BJ (cell line): ENCODE data around the gene MLX. TPM values are rescaled to one million over a fixed set of nuclear protein-coding genes. Genes with fewer than 3 reads are reported as not detected.

Source experiments
- CTCF ChIA-PET: fragments of 350-600 bp; formaldehyde crosslinking; extraction: SDS; loops from one replicate; lab custom pipeline; 2021; ENCODE audit warnings: antibody characterized with exemption, inconsistent platforms; lab: Yijun Ruan, JAX
- POLR2A ChIA-PET: fragments of 300-600 bp; sonication (Branson Sonifier 250); formaldehyde crosslinking; extraction: SDS; loops from one replicate; lab custom pipeline; 2021; ENCODE audit warnings: antibody characterized with exemption; lab: Charles Lee
- DNase-seq: peaks from one replicate; pipeline ENCODE4 v3.0.0-alpha.2; 2011; ENCODE audit warnings: low read depth
- H3K27me3 ChIP-seq: 2 replicates; pipeline ENCODE4 v1.6.0; 2011; ENCODE audit warnings: low read length; ENCODE audit not compliant: control insufficient read depth, insufficient read depth
- H3K36me3 ChIP-seq: 2 replicates; pipeline ENCODE4 v1.5.1; 2011; ENCODE audit warnings: low read length; ENCODE audit not compliant: control insufficient read depth, insufficient read depth
- H3K4me3 ChIP-seq: 2 replicates; pipeline ENCODE4 v1.5.1; 2011; ENCODE audit warnings: low read depth, mild to moderate bottlenecking, control low read depth, low read length
- polyA plus RNA-seq: library from polyadenylated mRNA; depleted of rRNA; stranded (reverse); fragments of >200 nt; gene quantifications from 2 replicates; pipeline ENCODE4 v1.2.3, GENCODE V29; 2011
- TF ChIP-seq, protein P1 (sequence below): IDR thresholded peaks from 2 replicates; pipeline ENCODE4 v1.5.1; 2011; ENCODE audit warnings: low read depth, mild to moderate bottlenecking, control low read depth, inconsistent platforms, low read length, moderate library complexity; ENCODE audit not compliant: insufficient read depth

The MLX gene
- polyA plus RNA-seq, 1 experiment: 50.1 TPM

DNA sequence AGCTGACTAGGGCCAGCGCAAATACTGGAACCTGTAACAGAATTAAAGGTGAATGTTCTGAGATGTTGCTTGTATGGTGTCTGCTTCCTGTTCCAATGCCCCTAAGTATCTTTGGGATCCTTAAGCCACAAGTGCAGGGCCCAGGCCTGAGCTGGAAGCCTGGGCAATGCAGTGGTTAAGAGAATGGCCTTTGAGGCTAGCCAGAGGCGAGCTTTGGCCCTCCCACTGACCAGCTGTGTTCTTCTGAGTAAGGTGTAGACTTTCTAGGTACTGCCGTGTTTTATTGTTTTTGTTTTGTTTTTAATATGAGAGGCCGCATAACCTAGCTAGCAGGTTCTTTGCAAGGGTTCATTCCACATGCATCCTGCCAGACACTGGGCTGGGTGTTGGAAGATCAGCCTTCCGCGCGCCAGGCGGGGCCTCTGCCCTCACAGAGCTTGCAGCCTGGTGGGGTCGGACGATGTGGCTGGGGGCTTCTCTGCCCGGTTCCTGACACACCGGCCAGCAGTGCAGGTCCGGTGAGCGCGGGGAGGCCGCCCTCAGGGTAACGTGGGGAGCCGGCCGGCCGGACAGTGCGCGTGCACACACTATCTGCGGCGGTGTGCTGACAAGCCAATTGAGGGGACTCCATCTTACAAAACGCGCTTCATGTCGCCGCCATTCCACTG lies 551 bp upstream of the MLX start:
- ChIA-PET CTCF (interaction anchor here (0.7 to 1.0 kb wide), 2 partner anchors 12 kb away, joined by 3 to 4 read pairs; no protein-coding TSS in a partner anchor), POLR2A (no interaction called here)
- DNase-seq: no peak
- Histone ChIP-seq H3K4me3 (peak overlapping the region; percentile 97), H3K27me3 (no peaks in the 10 kb centered on the region), H3K36me3 (peaks cover 39% of the 10 kb centered on the region)
- TF ChIP-seq, protein P1, sequence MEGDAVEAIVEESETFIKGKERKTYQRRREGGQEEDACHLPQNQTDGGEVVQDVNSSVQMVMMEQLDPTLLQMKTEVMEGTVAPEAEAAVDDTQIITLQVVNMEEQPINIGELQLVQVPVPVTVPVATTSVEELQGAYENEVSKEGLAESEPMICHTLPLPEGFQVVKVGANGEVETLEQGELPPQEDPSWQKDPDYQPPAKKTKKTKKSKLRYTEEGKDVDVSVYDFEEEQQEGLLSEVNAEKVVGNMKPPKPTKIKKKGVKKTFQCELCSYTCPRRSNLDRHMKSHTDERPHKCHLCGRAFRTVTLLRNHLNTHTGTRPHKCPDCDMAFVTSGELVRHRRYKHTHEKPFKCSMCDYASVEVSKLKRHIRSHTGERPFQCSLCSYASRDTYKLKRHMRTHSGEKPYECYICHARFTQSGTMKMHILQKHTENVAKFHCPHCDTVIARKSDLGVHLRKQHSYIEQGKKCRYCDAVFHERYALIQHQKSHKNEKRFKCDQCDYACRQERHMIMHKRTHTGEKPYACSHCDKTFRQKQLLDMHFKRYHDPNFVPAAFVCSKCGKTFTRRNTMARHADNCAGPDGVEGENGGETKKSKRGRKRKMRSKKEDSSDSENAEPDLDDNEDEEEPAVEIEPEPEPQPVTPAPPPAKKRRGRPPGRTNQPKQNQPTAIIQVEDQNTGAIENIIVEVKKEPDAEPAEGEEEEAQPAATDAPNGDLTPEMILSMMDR: no peak

DNA sequence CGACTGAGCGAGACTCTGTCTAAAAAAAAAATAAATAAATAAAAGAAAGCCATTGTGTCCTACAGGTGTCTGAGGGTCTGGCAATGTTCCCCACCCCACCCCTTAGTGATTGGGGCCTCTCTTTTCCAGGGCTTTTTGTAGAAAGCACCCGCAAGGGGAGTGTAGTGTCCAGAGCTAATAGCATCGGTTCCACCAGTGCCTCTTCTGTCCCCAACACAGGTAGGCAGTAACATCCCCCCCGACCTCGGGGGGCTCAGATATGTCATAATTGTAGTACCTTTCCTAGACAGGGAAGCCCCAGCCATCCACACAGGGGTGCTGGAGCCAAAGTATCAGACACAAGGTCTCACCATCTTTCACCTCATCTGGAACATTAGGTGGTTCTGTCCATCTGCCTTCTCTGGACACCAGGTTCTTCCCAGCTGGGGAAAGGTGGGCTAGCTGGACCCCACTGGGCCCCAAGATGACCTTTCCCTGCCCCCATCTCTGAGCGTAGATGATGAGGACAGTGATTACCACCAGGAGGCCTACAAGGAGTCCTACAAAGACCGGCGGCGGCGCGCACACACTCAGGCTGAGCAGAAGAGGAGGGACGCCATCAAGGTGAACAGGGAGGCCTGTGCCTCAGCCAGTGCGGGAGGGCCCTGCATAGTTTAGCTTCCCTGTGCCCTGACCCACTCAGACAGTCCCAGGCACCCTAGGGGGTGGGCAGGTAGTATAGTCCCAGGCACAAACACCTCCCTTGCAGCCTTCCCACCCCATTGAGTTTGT lies 1.6 kb downstream of the MLX start:
- DNase-seq: no peak
- CTCF ChIA-PET: interaction anchor here (1.1 to 2.0 kb wide), 2 partner anchors 9 to 111 kb away, joined by 3 to 11 read pairs; partner anchors contain the start of gene PSMC3IP

DNA sequence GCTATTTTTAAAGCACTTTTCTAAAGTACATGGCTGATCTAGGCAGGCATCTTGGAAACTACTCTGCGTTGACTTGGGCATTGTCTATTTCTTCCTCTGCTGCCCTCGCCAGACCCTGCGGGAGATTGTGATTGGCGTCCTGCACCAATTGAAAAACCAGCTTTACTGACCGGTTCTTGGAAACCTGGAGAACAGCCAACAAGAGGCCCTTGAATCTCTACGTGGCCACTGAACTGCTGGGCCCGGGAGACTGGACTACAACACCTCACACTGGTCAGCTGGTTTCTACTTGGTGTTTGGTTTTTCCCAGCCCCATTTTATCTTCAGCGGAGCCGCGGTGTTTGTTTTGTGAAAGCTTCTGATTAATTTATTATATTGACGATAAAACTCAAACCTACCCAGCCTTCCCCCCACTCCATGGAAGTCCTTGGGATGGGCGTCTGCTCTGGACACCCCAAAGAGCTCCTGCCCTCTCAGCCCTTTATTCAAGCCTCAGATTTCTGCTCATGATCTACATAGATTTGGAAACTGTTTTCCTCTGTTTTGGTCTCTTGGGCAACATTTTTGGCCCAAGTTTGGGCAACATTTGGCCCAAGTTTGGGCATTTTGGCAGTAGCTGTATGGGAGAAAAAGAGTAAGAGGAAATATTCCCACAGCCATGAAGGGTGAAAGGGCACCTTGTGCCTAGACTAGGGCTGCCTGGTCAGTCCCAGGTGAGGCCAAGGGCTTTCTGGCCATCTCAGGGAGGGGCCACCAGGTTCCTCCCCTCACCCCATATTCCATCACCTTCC lies 4.7 kb downstream of the MLX start:
- CTCF ChIA-PET: no interaction called here
- no peak overlapping the region for H3K4me3 ChIP-seq
- TF ChIP-seq, protein P1: no peak
- POLR2A ChIA-PET: no interaction called here
- H3K27me3 ChIP-seq: no peaks in the 10 kb centered on the region
- peaks cover 31% of the 10 kb centered on the region for H3K36me3 ChIP-seq
- no peak for DNase-seq

More for the DNA sequence above, 1.6 kb downstream of the MLX start:
- no peaks in the 10 kb centered on the region for H3K27me3 ChIP-seq
- POLR2A ChIA-PET: interaction anchor here (0.7 kb wide), 1 partner anchor 41 kb away, joined by 3 read pairs; the partner anchor contains the start of gene TUBG1
- peaks cover 48% of the 10 kb centered on the region for H3K36me3 ChIP-seq
- TF ChIP-seq, protein P1: no peak
- no peak overlapping the region for H3K4me3 ChIP-seq

DNA sequence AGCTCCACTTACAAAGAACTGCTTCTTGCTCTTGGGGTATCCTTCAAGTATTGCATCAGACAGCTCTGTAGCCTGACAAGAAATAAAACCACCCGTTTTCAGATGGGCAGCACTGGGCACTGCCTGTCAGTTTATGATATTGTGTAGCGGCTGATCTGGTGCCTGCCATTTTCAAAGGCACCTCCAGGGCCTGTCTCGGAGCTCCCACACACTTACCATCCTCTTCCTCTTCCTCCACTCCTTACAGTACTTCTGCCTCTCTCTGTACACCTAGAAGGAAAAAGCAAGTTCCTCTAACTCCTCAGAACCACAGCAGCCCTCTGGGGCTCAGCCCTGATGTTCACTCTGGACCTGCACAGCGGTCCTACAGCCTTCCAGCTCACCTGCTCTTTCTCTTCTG lies 6.2 kb downstream of the MLX start:
- H3K36me3 ChIP-seq: peaks cover 31% of the 10 kb centered on the region
- no peaks in the 10 kb centered on the region for H3K27me3 ChIP-seq
- no peak overlapping the region for H3K4me3 ChIP-seq
- CTCF ChIA-PET: interaction anchor here (0.6 to 1.6 kb wide), 2 partner anchors 149 to 190 kb away, joined by 3 read pairs; no protein-coding TSS in a partner anchor
- POLR2A ChIA-PET: no interaction called here
- DNase-seq: no peak
- TF ChIP-seq, protein P1: no peak
